Trophoblast cell (in vitro differentiated cells and primary cell): ENCODE data around the gene GEMIN5.

ENCODE experiments used
- DNase-seq, 2 donors: peaks; one replicate each; pipeline ENCODE4 v3.0.0-alpha.2; 2016
- H2AFZ ChIP-seq: 2 replicates; pipeline ENCODE4 v1.6.1; 2013; ENCODE audit warnings: low read length, moderate library complexity, mild to moderate bottlenecking; ENCODE audit not compliant: insufficient read depth, poor library complexity
- H2AK5ac ChIP-seq: 2 replicates; pipeline ENCODE4 v1.6.1; 2013; ENCODE audit warnings: mild to moderate bottlenecking, low read length
- H2BK120ac ChIP-seq: 2 replicates; pipeline ENCODE4 v1.6.1; 2013; ENCODE audit warnings: low read length, mild to moderate bottlenecking, moderate library complexity; ENCODE audit not compliant: insufficient read depth, poor library complexity
- H2BK12ac ChIP-seq: 2 replicates; pipeline ENCODE4 v1.6.1; 2013; ENCODE audit warnings: mild to moderate bottlenecking, low read length, moderate library complexity
- H2BK5ac ChIP-seq: 2 replicates; pipeline ENCODE4 v1.6.1; 2013; ENCODE audit warnings: low read length, low read depth, moderate library complexity, mild to moderate bottlenecking; ENCODE audit not compliant: poor library complexity
- H3K14ac ChIP-seq: 2 replicates; pipeline ENCODE4 v1.6.1; 2013; ENCODE audit warnings: mild to moderate bottlenecking, low read length
- H3K18ac ChIP-seq: 2 replicates; pipeline ENCODE4 v1.6.1; 2013; ENCODE audit warnings: mild to moderate bottlenecking, low read length
- H3K23ac ChIP-seq: 2 replicates; pipeline ENCODE4 v1.6.1; 2013; ENCODE audit warnings: low read length
- H3K27ac ChIP-seq: 2 replicates; pipeline ENCODE4 v1.5.1; 2013; ENCODE audit warnings: low read depth, mild to moderate bottlenecking, inconsistent platforms, low read length, moderate library complexity
- H3K27me3 ChIP-seq: 2 replicates; pipeline ENCODE4 v1.6.1; 2013; ENCODE audit warnings: inconsistent platforms, mild to moderate bottlenecking, low read length, moderate library complexity; ENCODE audit not compliant: insufficient read depth
- H3K36me3 ChIP-seq, 2 experiments: 1 replicate in 1 of 2; 2 replicates in 1 of 2; pipeline ENCODE4 v1.6.1; 2013; ENCODE audit warnings: low read length in 2 of 2, mild to moderate bottlenecking in 2 of 2, moderate library complexity in 1 of 2; ENCODE audit not compliant: insufficient read depth in 2 of 2, control insufficient read depth in 1 of 2
- H3K4ac ChIP-seq: 2 replicates; pipeline ENCODE4 v1.6.1; 2013; ENCODE audit warnings: low read depth, mild to moderate bottlenecking, low read length, moderate library complexity
- H3K4me1 ChIP-seq, 2 experiments: 1 replicate in 1 of 2; 2 replicates in 1 of 2; pipeline ENCODE4 v1.6.1; 2013; ENCODE audit warnings: low read length in 2 of 2, mild to moderate bottlenecking in 2 of 2, moderate library complexity in 1 of 2; ENCODE audit not compliant: insufficient read depth in 2 of 2, control insufficient read depth in 1 of 2
- H3K4me2 ChIP-seq: 2 replicates; pipeline ENCODE4 v1.6.1; 2013; ENCODE audit warnings: inconsistent platforms, mild to moderate bottlenecking, low read length, moderate library complexity
- H3K4me3 ChIP-seq: 2 replicates; pipeline ENCODE4 v1.5.1; 2013; ENCODE audit warnings: mild to moderate bottlenecking, low read depth, low read length, inconsistent platforms
- H3K79me1 ChIP-seq: one replicate; pipeline ENCODE4 v1.6.1; 2013; ENCODE audit warnings: low read length
- H3K79me2 ChIP-seq: 2 replicates; pipeline ENCODE4 v1.6.1; 2013; ENCODE audit warnings: low read length, mild to moderate bottlenecking; ENCODE audit not compliant: control insufficient read depth, insufficient read depth, poor library complexity
- H3K9ac ChIP-seq: 2 replicates; pipeline ENCODE4 v1.6.1; 2013; ENCODE audit warnings: mild to moderate bottlenecking, low read length
- H3K9me3 ChIP-seq: 2 replicates; pipeline ENCODE4 v1.6.1; 2013; ENCODE audit warnings: low read depth, mild to moderate bottlenecking, control low read depth, inconsistent platforms, low read length; ENCODE audit not compliant: insufficient read depth
- H4K12ac ChIP-seq: 2 replicates; pipeline ENCODE4 v1.6.1; 2013; ENCODE audit warnings: low read depth, mild to moderate bottlenecking, low read length, moderate library complexity
- H4K8ac ChIP-seq: 2 replicates; pipeline ENCODE4 v1.6.1; 2013; ENCODE audit warnings: low read depth, mild to moderate bottlenecking, low read length, moderate library complexity
- H4K91ac ChIP-seq: one replicate; pipeline ENCODE4 v1.6.1; 2013; ENCODE audit warnings: low read depth, mild to moderate bottlenecking, low read length, moderate library complexity
- WGBS: extraction: QIAGEN DNeasy Blood & Tissue Kit; methylation state at CpG from one replicate; pipeline ENCODE4 v1.1.7; 2013; ENCODE audit warnings: missing lambda C conversion rate; ENCODE audit not compliant: insufficient read length, insufficient coverage; ENCODE audit errors: extremely low coverage; 5-methylcytosine and 5-hydroxymethylcytosine counted together

Gene GEMIN5

GRCh38 chr5:154861946-154862345 is 76.1 kb downstream of the GEMIN5 start:
- peaks cover 13% of the 10 kb centered on the region for H3K79me1 ChIP-seq
- no peaks in the 10 kb centered on the region for H3K27me3 ChIP-seq
- peaks cover 15 to 17% of the 10 kb centered on the region in 2 experiments for H3K36me3 ChIP-seq
- no peaks in the 10 kb centered on the region for H3K9me3 ChIP-seq
- H3K79me2 ChIP-seq = peaks cover 5% of the 10 kb centered on the region
- no peak overlapping the region for H3K9ac ChIP-seq
- no peak overlapping the region for H2AK5ac ChIP-seq
- no peak overlapping the region for H2BK120ac ChIP-seq
- H3K4ac ChIP-seq = peak overlapping the region; percentile 13
- peaks cover 4 to 7% of the 10 kb centered on the region in 2 experiments for H3K4me1 ChIP-seq
- no peak overlapping the region for H2BK5ac ChIP-seq
- no peak overlapping the region for H3K4me2 ChIP-seq
- no peak overlapping the region for H4K8ac ChIP-seq
- no peak overlapping the region for H4K12ac ChIP-seq
- H4K91ac ChIP-seq = no peak overlapping the region
- no peak overlapping the region for H3K27ac ChIP-seq
- no peak overlapping the region for H3K4me3 ChIP-seq
- no peak overlapping the region for H2AFZ ChIP-seq
- no peak for DNase-seq
- H3K18ac ChIP-seq = no peak overlapping the region
- no peak overlapping the region for H2BK12ac ChIP-seq
- WGBS = no CpG with 5 or more reads among the region's 8 CpGs
- no peak overlapping the region for H3K14ac ChIP-seq
- H3K23ac ChIP-seq = no peak overlapping the region

DNA sequence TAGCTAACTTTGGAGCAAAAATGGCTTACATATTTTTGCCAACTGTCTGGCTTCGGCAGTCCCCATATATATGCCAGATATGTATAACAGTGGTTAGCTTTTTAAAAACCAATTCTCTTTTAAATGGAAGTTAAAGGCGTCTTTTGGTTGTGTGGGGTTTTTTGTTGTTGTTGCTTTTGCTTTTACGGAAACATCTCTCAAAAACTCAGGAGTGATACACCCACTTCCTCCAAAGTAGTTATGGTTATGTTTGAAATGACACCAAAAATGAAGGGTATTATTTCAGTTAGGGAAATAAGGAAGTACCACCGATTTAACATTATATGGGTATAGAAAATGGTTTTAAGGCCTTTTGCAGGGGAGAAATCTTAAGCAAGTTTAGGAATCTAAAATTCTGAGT is 77.2 kb downstream of the GEMIN5 start:
- no peak for DNase-seq
- Histone ChIP-seq H3K4me2 (no peak overlapping the region), H3K23ac (no peak overlapping the region), H3K9me3 (no peaks in the 10 kb centered on the region), H3K4me3 (no peak overlapping the region), H2AFZ (no peak overlapping the region), H4K8ac (no peak overlapping the region), H3K18ac (no peak overlapping the region), H3K9ac (no peak overlapping the region), H3K27ac (no peak overlapping the region), H3K36me3 (peaks cover 11% of the 10 kb centered on the region in 2 experiments), H2AK5ac (no peak overlapping the region), H3K4me1 (peaks cover 4 to 7% of the 10 kb centered on the region in 2 experiments), H2BK12ac (no peak overlapping the region), H3K4ac (peak overlapping the region; percentile 15), H3K14ac (no peak overlapping the region), H4K12ac (no peak overlapping the region), H3K79me1 (peaks cover 15% of the 10 kb centered on the region), H2BK5ac (no peak overlapping the region), H3K27me3 (no peaks in the 10 kb centered on the region), H4K91ac (no peak overlapping the region), H3K79me2 (peaks cover 5% of the 10 kb centered on the region), H2BK120ac (no peak overlapping the region)
- WGBS = no CpG with 5 or more reads among the region's 4 CpGs

GRCh38 chr5:154860123-154860522 is 77.9 kb downstream of the GEMIN5 start:
- no peak overlapping the region for H3K9ac ChIP-seq
- no peak overlapping the region for H2AK5ac ChIP-seq
- H3K36me3 ChIP-seq = peaks cover 9 to 11% of the 10 kb centered on the region in 2 experiments
- H3K4ac ChIP-seq = peak overlapping the region; percentile 65
- no peak overlapping the region for H2BK5ac ChIP-seq
- H3K79me2 ChIP-seq = peaks cover 5% of the 10 kb centered on the region
- no peak overlapping the region for H3K27ac ChIP-seq
- H3K23ac ChIP-seq = no peak overlapping the region
- no peaks in the 10 kb centered on the region for H3K9me3 ChIP-seq
- peaks cover 15% of the 10 kb centered on the region for H3K79me1 ChIP-seq
- peak overlapping the region; percentile 45 for H2AFZ ChIP-seq
- H3K4me3 ChIP-seq = no peak overlapping the region
- H2BK12ac ChIP-seq = no peak overlapping the region
- DNase-seq = peak; percentile 47 to 82
- no peak overlapping the region for H4K8ac ChIP-seq
- no peak overlapping the region for H4K91ac ChIP-seq
- H2BK120ac ChIP-seq = no peak overlapping the region
- H3K27me3 ChIP-seq = no peaks in the 10 kb centered on the region
- H3K14ac ChIP-seq = no peak overlapping the region
- no CpG with 5 or more reads among the region's 5 CpGs for WGBS
- no peak overlapping the region for H4K12ac ChIP-seq
- no peak overlapping the region for H3K18ac ChIP-seq
- H3K4me2 ChIP-seq = peak overlapping the region; percentile 64
- peaks cover 4 to 7% of the 10 kb centered on the region in 2 experiments for H3K4me1 ChIP-seq

DNA sequence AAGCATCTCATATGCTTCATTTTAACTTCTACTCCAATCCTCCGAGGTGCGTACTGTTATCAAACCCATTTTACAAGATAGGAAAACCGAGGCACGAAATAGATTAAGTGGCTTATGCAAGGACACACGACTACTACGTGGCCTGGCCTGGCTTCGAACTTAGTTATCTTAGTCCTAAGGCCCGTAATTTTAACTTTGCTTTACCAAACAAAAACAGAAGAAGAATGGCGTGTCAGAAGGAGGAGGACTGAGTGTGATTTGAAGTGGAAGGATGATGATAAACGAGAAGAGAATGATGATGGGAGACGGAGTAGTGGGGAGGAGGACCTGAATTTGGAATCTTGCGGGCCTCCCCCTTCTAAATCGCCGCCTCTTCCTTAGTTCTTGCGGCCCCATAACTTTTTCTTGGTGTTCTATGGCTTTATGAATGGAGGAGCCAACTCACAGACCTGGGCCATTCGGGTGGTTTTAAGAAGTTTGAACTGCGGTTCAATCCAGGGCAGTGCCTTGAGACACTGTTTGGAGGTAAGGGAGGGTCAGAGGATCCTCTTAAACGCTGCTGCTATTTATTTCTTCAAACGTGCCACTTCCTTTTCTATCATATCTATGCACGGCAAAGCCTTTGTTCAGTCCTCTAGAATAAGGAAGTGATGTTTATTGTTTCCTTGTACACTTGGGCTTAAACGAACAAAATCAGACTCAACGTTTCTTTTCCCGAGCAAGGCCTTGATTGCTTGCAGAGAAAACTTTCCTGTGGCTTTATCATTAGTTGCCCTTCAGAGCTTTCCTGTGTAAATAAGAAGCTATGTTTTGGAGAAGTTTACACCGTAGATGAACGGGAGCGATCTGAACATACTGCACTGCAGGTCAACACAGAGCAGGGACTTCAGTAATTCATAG is 78.8 kb downstream of the GEMIN5 start:
- peak overlapping the region; percentile 81 for H3K4me3 ChIP-seq
- H3K9me3 ChIP-seq = no peaks in the 10 kb centered on the region
- peak overlapping the region; percentile 75 for H3K9ac ChIP-seq
- H2BK12ac ChIP-seq = no peak overlapping the region
- peak overlapping the region; percentile 33 for H4K8ac ChIP-seq
- H2AK5ac ChIP-seq = no peak overlapping the region
- WGBS = no CpG with 5 or more reads among the region's 26 CpGs
- H2BK120ac ChIP-seq = no peak overlapping the region
- H3K23ac ChIP-seq = no peak overlapping the region
- peak overlapping the region; percentile 52 for H4K12ac ChIP-seq
- no peaks in the 10 kb centered on the region for H3K27me3 ChIP-seq
- H3K4ac ChIP-seq = peak overlapping the region; percentile 56
- H3K27ac ChIP-seq = no peak overlapping the region
- peak in 1 of 2 donors; percentile 36 for DNase-seq
- peak overlapping the region; percentile 64 for H3K4me2 ChIP-seq
- H3K18ac ChIP-seq = no peak overlapping the region
- no peak overlapping the region for H2BK5ac ChIP-seq
- H3K4me1 ChIP-seq = peaks cover 4 to 7% of the 10 kb centered on the region in 2 experiments
- H3K36me3 ChIP-seq = peaks cover 4 to 7% of the 10 kb centered on the region in 2 experiments
- H4K91ac ChIP-seq = no peak overlapping the region
- H3K79me1 ChIP-seq = peaks cover 15% of the 10 kb centered on the region
- H2AFZ ChIP-seq = no peak overlapping the region
- no peak overlapping the region for H3K14ac ChIP-seq
- H3K79me2 ChIP-seq = peaks cover 5% of the 10 kb centered on the region
